CD4-positive, alpha-beta T cell treated with Interleukin-15 for 1 hour (primary cell): ENCODE results near the gene CEP83.
"Not testable (repeated sequence)": the region's sequence is repeated elsewhere in the genome, so short reads cannot be mapped to it uniquely, and the experiment has no call there.

Experiments used
- DNase-seq: peaks from one replicate; pipeline ENCODE4 v3.0.0-alpha.2; 2020

The CEP83 gene

GRCh38 chr12:94433744-94434143, 25.9 kb downstream of the CEP83 start:
- DNase-seq: no peak

- no peak for DNase-seq
Observed at GRCh38 chr12:94430304-94430703, 29.4 kb downstream of the CEP83 start.

GRCh38 chr12:94429633-94430032, 30.0 kb downstream of the CEP83 start:
- no peak for DNase-seq

GRCh38 chr12:94429191-94429590, 30.5 kb downstream of the CEP83 start:
- no peak for DNase-seq

- DNase-seq: no peak
Observed at GRCh38 chr12:94427501-94428381, 31.9 kb downstream of the CEP83 start.

GRCh38 chr12:94426049-94426448, 33.6 kb downstream of the CEP83 start:
- no peak for DNase-seq

- DNase-seq: not testable (repeated sequence)
Observed at GRCh38 chr12:94424830-94425229, 34.8 kb downstream of the CEP83 start.

- DNase-seq: no peak
Observed at GRCh38 chr12:94421868-94422740, 37.6 kb downstream of the CEP83 start.

- DNase-seq: no peak
Observed at GRCh38 chr12:94418517-94418916, 41.1 kb downstream of the CEP83 start.

GRCh38 chr12:94416613-94417012, 43.1 kb downstream of the CEP83 start:
- no peak for DNase-seq

- DNase-seq: no peak
Observed at GRCh38 chr12:94415066-94415465, 44.6 kb downstream of the CEP83 start.

GRCh38 chr12:94405413-94406116, 54.1 kb downstream of the CEP83 start:
- no peak for DNase-seq

- DNase-seq: no peak
Observed at GRCh38 chr12:94404854-94405253, 54.8 kb downstream of the CEP83 start.

GRCh38 chr12:94401326-94401725, 58.3 kb downstream of the CEP83 start:
- DNase-seq: no peak

- DNase-seq: not testable (repeated sequence)
Observed at GRCh38 chr12:94398685-94399084, 61.0 kb downstream of the CEP83 start.

- DNase-seq: no peak
Observed at GRCh38 chr12:94397401-94397800, 62.3 kb downstream of the CEP83 start.

- DNase-seq: not testable (repeated sequence)
Observed at GRCh38 chr12:94396014-94396413, 63.7 kb downstream of the CEP83 start.

- no peak for DNase-seq
Observed at GRCh38 chr12:94390130-94390485, 69.6 kb downstream of the CEP83 start.

- not testable (repeated sequence) for DNase-seq
Observed at GRCh38 chr12:94389482-94390129, 70.1 kb downstream of the CEP83 start.

- no peak for DNase-seq
Observed at GRCh38 chr12:94386422-94386821, 73.2 kb downstream of the CEP83 start.

- no peak for DNase-seq
Observed at GRCh38 chr12:94384030-94384429, 75.6 kb downstream of the CEP83 start.

GRCh38 chr12:94380507-94380906, 79.2 kb downstream of the CEP83 start:
- DNase-seq: no peak
